Esophagus muscularis mucosa (tissue), 3 donors: ENCODE data around the gene POT1.

ENCODE experiments used
- CTCF ChIP-seq, 3 experiments: fragments of 200-600 bp in 2 of 3; fragments of 450-650 bp in 1 of 3; sonication (generic) in 2 of 3; IDR thresholded peaks; one replicate each; pipeline ENCODE4 v1.5.1; 2017 to 2019; ENCODE audit warnings: antibody characterized with exemption in 3 of 3, mild to moderate bottlenecking in 2 of 3, moderate library complexity in 1 of 3
- POLR2AphosphoS5 ChIP-seq, 2 donors: sonication (generic); formaldehyde crosslinking; IDR thresholded peaks; one replicate each; pipeline ENCODE4 v1.6.1; 2017; ENCODE audit warnings: antibody characterized with exemption in 2 of 2

- TF ChIP-seq CTCF (IDR thresholded peaks at IDR 0.05), result peak; percentile 40 to 62 (median 56)
- no peak for TF ChIP-seq POLR2AphosphoS5 (IDR thresholded peaks at IDR 0.05)
These were observed 73.2 kb downstream of the POT1 start for GRCh38 chr7:124856299-124856888.
